ENCODE measurements around the gene PSMG2. TPM values are rescaled to one million over a fixed set of nuclear protein-coding genes. Genes with fewer than 3 reads are reported as not detected.

PSMG2 gene
- total and polyA plus RNA-seq, 2 of the 13 experiments (the other 11 are each of a cell fraction or from before 2014, with no cell fraction given): 53.4 to 94.8 TPM

GRCh38 chr18:12766986-12767433 lies 64.2 kb downstream of the PSMG2 start (continued):
- TF ChIP-seq ISL2 (CRISPR knock-in tag; IDR thresholded peaks at IDR 0.05) (peak; percentile 49; the same call in 1 of the 2 replicates), ZBTB1 (CRISPR knock-in tag; IDR thresholded peaks at IDR 0.05; ENCODE audit: borderline replicate concordance) (no peak), ELF1 (CRISPR knock-in tag; IDR thresholded peaks at IDR 0.05) (no peak), GATA4 (IDR thresholded peaks at IDR 0.05; ENCODE audit: borderline replicate concordance, low read depth) (no peak)

- POLR2A ChIA-PET: interaction anchor here (1.0 to 4.0 kb wide), 6 partner anchors 17 to 116 kb away, joined by 4 to 34 read pairs (median 6); partner anchors contain the start of genes CEP76, PSMG2 and PTPN2
- intact Hi-C loops (cut with micrococcal nuclease; ENCODE audit: unreplicated experiment): loop anchor here (1.0 to 2.0 kb wide), 4 partner anchors 26 to 167 kb away; no protein-coding TSS in a partner anchor
- FAIRE-seq (peak; percentile 58), DNase-seq (ENCODE audit: low spot score) (peak; percentile 72), ATAC-seq (peak; percentile 56)
- Histone ChIP-seq H4K20me1 (ENCODE audit: insufficient read depth, low read length) (no peaks in the 10 kb centered on the region), H3K4me1 (ENCODE audit: insufficient read depth, low read length) (peaks cover 45% of the 10 kb centered on the region), H3K27ac (ENCODE audit: extremely low read length, insufficient read depth, low read length) (peak overlapping the region; percentile 38), H3K27me3 (ENCODE audit: control insufficient read depth in 1 of 2, insufficient read depth in 2 of 2, low read length in 2 of 2) (no peaks in the 10 kb centered on the region), H3K9ac (ENCODE audit: insufficient read depth, low read depth, low read length) (no peak overlapping the region), H3K36me3 (replicated peaks in 1 of 2; ENCODE audit: control insufficient read depth in 1 of 2, insufficient read depth in 2 of 2, low read length in 2 of 2) (no peaks in the 10 kb centered on the region), H3K4me3 (replicated peaks in 1 of 3; ENCODE audit: insufficient read depth in 1 of 3, low read depth in 2 of 3, low read length in 3 of 3) (peak overlapping the region in 1 of 3 experiments; percentile 57; a peak in 3 of 6 replicates), H2AFZ (ENCODE audit: low read length) (peak overlapping the region; percentile 11), H3K4me2 (ENCODE audit: low read depth, low read length) (peak overlapping the region; percentile 92), H3K79me2 (ENCODE audit: insufficient read depth, low read length) (no peaks in the 10 kb centered on the region), H3K9me3 (ENCODE audit: low read length) (no peaks in the 10 kb centered on the region)
- CTCF ChIA-PET (ENCODE audit: low intra/inter-chr PET ratio, low total read pairs): interaction anchor here (0.9 to 2.4 kb wide), 4 partner anchors 24 to 166 kb away, joined by 3 to 25 read pairs (median 4); no protein-coding TSS in a partner anchor
- BruUV-seq (replicated peaks): no TSS peak
- in situ Hi-C loops (cut with HindIII; ENCODE audit: extremely low pct_ligation_motif_present, low pct_unique_long_range_greater_than_20kb): loop anchor here (5.0 kb wide), 1 partner anchor 40 kb away; no protein-coding TSS in a partner anchor
- 29% methylated on average over 9 of the region's 9 CpGs for WGBS (ENCODE audit: low lambda C conversion rate)
- TF ChIP-seq SALL1 (CRISPR knock-in tag; IDR thresholded peaks at IDR 0.05) (peak; percentile 30; the same call in 1 of the 2 replicates), ZNF556 (CRISPR knock-in tag; IDR thresholded peaks at IDR 0.05; ENCODE audit: borderline replicate concordance) (no peak), PAF1 (CRISPR knock-in tag; IDR thresholded peaks at IDR 0.05) (no peak), MAZ (IDR thresholded peaks at IDR 0.05; ENCODE audit: borderline replicate concordance, low read depth, low read length) (no peak), MAZ (CRISPR knock-in tag; IDR thresholded peaks at IDR 0.05; ENCODE audit: low read depth) (no peak), YEATS4 (CRISPR knock-in tag; IDR thresholded peaks at IDR 0.05; ENCODE audit: borderline replicate concordance) (0 out of 2 replicates have a peak, but pooled peaks have one; percentile 17), ZFY (CRISPR knock-in tag; IDR thresholded peaks at IDR 0.05) (no peak), GATAD2A (CRISPR knock-in tag; IDR thresholded peaks at IDR 0.05) (peak; percentile 25; the same call in 1 of the 2 replicates), ZNF512B (CRISPR knock-in tag; IDR thresholded peaks at IDR 0.05; ENCODE audit: borderline replicate concordance) (no peak), ZNF800 (CRISPR knock-in tag; IDR thresholded peaks at IDR 0.05) (no peak), NCOR1 (IDR thresholded peaks at IDR 0.05; ENCODE audit: borderline replicate concordance, low read length) (0 out of 2 replicates have a peak, but pooled peaks have one; percentile 11), ELK4 (CRISPR knock-in tag; IDR thresholded peaks at IDR 0.05; ENCODE audit: borderline replicate concordance) (no peak), LCORL (IDR thresholded peaks at IDR 0.05) (no peak), LCORL (CRISPR knock-in tag; IDR thresholded peaks at IDR 0.05) (no peak)
Observed at GRCh38 chr18:12767580-12768155, 64.8 kb downstream of the PSMG2 start.

All from HepG2 (cell line).